Measurements from ENCODE around the gene SYT12. TPM values are rescaled to one million over a fixed set of nuclear protein-coding genes. Genes with fewer than 3 reads are reported as not detected.
A peak's percentile ranks its signal among the peaks of the same experiment; 100 is the strongest.

The SYT12 gene
- total RNA-seq, 1 experiment from 2014 or later: 0.06 TPM

- DNase-seq: peak; percentile 62 to 64
- H3K4me1 ChIP-seq: no peaks in the 10 kb centered on the region
- H3K27me3 ChIP-seq: no peaks in the 10 kb centered on the region
- no peaks in the 10 kb centered on the region for H3K36me3 ChIP-seq
- no peak overlapping the region for H3K4me3 ChIP-seq
- H3K27ac ChIP-seq: no peak overlapping the region
- H3K9me3 ChIP-seq (replicated peaks): no peaks in the 10 kb centered on the region
Observed at GRCh38 chr11:67071420-67072284, 48.7 kb downstream of the SYT12 start.

DNA sequence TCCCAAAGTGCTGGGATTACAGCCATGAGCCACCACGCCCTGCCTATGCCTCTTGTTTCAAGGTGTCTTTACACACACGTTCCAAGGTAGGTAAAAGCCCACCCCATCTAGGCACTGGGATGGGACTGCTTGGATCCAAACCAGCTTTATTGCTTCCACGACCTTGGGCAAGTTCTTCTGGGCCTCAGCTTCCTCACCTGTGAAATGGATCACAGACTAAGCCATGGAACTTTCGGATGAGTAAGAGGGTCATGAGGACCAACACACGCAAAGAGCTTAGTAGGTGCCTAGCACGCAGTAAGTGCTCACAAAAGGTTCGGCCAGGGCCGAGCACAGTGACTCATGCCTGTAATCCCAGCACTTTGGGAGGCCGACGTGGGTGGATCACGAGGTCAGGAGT is 49.4 kb downstream of the SYT12 start:
- no peak for DNase-seq
- H3K9me3 ChIP-seq (replicated peaks): no peaks in the 10 kb centered on the region
- no peak overlapping the region for H3K27ac ChIP-seq
- no peaks in the 10 kb centered on the region for H3K36me3 ChIP-seq
- no peaks in the 10 kb centered on the region for H3K27me3 ChIP-seq
- no peaks in the 10 kb centered on the region for H3K4me1 ChIP-seq
- H3K4me3 ChIP-seq: no peak overlapping the region

DNA sequence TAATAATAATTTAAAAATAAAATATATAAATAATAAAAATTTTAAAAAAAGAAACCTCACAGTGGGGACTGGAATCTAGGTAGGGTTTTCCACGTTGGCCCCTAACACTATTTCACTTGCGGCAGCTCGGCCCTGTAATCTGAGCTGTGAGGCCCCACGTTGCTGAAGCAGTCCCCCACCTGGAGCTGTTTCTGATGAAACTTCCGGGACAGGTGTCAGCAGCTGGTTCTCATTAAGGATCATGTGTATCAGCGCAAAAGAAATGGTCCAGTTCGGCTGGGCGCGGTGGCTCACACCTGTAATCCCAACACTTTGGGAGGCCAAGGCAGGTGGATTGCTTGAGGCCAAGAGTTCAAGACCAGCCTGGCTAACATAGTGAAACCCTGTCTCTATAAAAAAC is 51.0 kb downstream of the SYT12 start:
- H3K4me1 ChIP-seq: no peaks in the 10 kb centered on the region
- no peak overlapping the region for H3K27ac ChIP-seq
- no peak for DNase-seq
- no peak overlapping the region for H3K4me3 ChIP-seq
- no peaks in the 10 kb centered on the region for H3K36me3 ChIP-seq
- no peaks in the 10 kb centered on the region for H3K9me3 ChIP-seq (replicated peaks)
- no peaks in the 10 kb centered on the region for H3K27me3 ChIP-seq

- H3K27me3 ChIP-seq: no peaks in the 10 kb centered on the region
Observed at GRCh38 chr11:67076202-67076601, 53.3 kb downstream of the SYT12 start.

DNA sequence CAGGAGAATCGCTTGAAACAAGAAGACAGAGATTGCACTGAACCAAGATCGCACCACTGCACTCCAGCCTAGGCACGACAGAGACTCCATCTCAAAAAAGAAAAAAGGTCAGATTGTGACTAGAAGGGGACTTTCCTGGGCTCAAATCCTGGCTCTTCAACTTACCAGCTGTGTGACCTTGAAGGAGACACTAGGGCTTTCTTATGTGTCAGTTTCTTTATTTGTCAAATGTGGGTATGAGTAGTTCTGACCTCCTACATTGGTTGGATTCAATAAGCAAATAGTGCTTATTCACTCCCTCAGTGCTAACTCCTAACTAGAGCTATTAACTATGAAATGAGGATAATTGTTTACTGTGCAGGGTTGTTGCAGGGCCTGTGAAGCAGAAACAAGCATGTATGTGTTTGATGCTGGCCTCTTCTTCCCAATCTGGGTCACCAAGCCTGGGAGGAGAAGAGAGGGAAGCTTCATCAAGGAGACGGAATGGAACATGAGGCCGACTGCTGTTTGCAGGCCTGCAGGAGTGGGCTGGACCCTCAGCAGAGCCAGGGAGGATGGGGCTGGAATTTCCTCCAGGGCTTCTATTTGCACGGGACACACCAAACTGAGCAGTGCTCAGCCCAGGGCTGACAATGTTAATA is 56.3 kb downstream of the SYT12 start:
- Histone ChIP-seq H3K9me3 (replicated peaks) (no peaks in the 10 kb centered on the region), H3K27ac (no peak overlapping the region), H3K27me3 (no peaks in the 10 kb centered on the region), H3K36me3 (no peaks in the 10 kb centered on the region), H3K4me3 (no peak overlapping the region), H3K4me1 (0 out of 2 replicates have a peak, but pooled peaks cover 4% of the 10 kb centered on the region)
- DNase-seq: no peak

More at GRCh38 chr11:67076202-67076601, 53.3 kb downstream of the SYT12 start:
- Histone ChIP-seq H3K4me1 (no peaks in the 10 kb centered on the region), H3K4me3 (no peak overlapping the region), H3K36me3 (no peaks in the 10 kb centered on the region), H3K27ac (no peak overlapping the region), H3K9me3 (replicated peaks) (no peaks in the 10 kb centered on the region)
- no peak for DNase-seq

- H3K36me3 ChIP-seq: no peaks in the 10 kb centered on the region
- H3K4me1 ChIP-seq: 0 out of 2 replicates have a peak, but pooled peaks cover 4% of the 10 kb centered on the region
- peak overlapping the region; percentile 11 for H3K4me3 ChIP-seq
- no peak overlapping the region for H3K27ac ChIP-seq
- H3K9me3 ChIP-seq (replicated peaks): no peaks in the 10 kb centered on the region
- H3K27me3 ChIP-seq: no peaks in the 10 kb centered on the region
- DNase-seq: peak; percentile 71 to 73
Observed at GRCh38 chr11:67082071-67082791, 59.3 kb downstream of the SYT12 start.

DNA sequence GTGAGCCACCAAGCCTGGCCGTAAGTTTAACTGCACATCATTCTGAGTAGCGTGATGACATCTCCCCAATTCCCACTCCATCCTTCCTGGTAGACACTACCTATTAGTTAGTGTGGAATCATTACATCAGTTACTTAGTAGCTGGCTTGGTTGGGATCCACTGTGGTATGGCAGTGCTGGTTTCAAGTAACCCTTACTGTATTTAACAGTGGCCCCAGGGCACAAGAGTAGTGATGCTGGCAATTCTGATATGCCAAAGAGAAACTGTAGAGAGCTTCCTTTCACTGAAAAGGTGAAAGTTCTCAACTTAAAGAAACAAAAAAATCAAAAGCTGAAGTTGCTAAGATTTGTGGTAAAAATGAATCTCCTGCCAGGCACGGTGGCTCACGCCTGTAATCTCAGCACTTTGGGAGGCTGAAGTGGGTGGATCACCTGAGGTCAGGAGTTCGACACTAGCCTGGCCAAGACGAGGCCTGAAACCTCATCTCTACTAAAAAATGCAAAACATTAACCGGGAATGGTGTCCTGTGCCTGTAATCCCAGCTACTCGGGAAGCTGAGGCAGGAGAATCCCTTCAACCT is 60.9 kb downstream of the SYT12 start:
- H3K27ac ChIP-seq: no peak overlapping the region
- H3K36me3 ChIP-seq: no peaks in the 10 kb centered on the region
- H3K4me3 ChIP-seq: no peak overlapping the region
- H3K4me1 ChIP-seq: 0 out of 2 replicates have a peak, but pooled peaks cover 4% of the 10 kb centered on the region
- H3K27me3 ChIP-seq: no peaks in the 10 kb centered on the region
- no peaks in the 10 kb centered on the region for H3K9me3 ChIP-seq (replicated peaks)
- DNase-seq: no peak

GRCh38 chr11:67085617-67086016 is 62.7 kb downstream of the SYT12 start:
- Histone ChIP-seq H3K36me3 (no peaks in the 10 kb centered on the region), H3K4me1 (0 out of 2 replicates have a peak, but pooled peaks cover 4% of the 10 kb centered on the region), H3K4me3 (no peak overlapping the region), H3K9me3 (replicated peaks) (no peaks in the 10 kb centered on the region), H3K27me3 (no peaks in the 10 kb centered on the region), H3K27ac (no peak overlapping the region)
- no peak for DNase-seq

- H3K4me3 ChIP-seq: no peak overlapping the region
Observed at GRCh38 chr11:67090717-67091116, 67.8 kb downstream of the SYT12 start.

DNA sequence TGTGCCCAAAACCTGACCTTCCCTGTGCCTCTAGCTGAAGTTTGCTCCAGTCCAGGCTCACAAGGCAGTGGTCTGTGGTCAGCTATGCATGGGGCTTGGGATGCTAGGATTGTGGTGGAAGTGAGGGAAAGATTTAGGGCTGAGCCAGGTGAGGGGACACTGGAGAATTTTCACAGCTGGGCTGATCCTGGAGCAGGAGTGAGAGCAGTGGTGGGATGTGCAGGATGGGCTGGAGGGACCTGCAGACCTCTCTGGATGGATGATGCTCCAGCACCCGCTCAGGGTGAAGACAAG is 72.2 kb downstream of the SYT12 start:
- Histone ChIP-seq H3K36me3 (no peaks in the 10 kb centered on the region), H3K4me3 (no peak overlapping the region), H3K4me1 (no peaks in the 10 kb centered on the region), H3K27me3 (no peaks in the 10 kb centered on the region), H3K9me3 (replicated peaks) (no peaks in the 10 kb centered on the region), H3K27ac (no peak overlapping the region)
- DNase-seq: no peak

More at GRCh38 chr11:67090717-67091116, 67.8 kb downstream of the SYT12 start:
- H3K9me3 ChIP-seq (replicated peaks): no peaks in the 10 kb centered on the region
- H3K36me3 ChIP-seq: no peaks in the 10 kb centered on the region
- no peaks in the 10 kb centered on the region for H3K4me1 ChIP-seq
- H3K27me3 ChIP-seq: no peaks in the 10 kb centered on the region
- no peak for DNase-seq
- no peak overlapping the region for H3K27ac ChIP-seq

DNA sequence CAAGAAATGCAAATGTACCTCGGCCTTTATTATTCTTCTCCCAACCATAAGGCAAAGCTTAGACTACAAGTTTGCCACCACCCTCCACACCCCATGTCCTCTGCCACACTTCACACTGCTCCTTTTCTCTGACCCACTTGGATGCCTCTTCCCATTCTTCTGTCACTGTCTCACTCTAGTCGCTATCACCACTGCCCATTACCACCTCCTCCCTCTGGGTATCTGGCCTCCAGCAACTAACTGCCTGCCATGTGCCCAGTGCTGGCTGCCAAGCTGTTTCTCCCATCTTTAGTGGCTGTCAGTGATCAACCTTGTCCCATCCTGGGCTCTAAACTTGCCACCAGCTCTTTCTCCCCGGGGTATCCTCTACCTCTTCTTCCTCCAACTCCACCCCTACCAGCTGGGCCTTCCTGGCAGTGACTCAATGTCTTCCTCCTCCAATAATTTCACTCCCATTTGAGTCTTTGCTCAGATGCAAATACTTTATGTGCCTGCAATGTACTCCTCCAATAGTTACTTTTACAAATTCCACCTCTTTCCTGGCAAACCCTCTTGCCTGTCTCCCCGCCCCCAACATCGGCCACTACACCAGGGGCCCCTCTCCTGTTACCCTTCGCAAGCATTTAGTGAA is 76.0 kb downstream of the SYT12 start:
- Histone ChIP-seq H3K27ac (no peak overlapping the region), H3K27me3 (no peaks in the 10 kb centered on the region), H3K4me1 (no peaks in the 10 kb centered on the region), H3K36me3 (no peaks in the 10 kb centered on the region), H3K9me3 (replicated peaks) (no peaks in the 10 kb centered on the region), H3K4me3 (no peak overlapping the region)
- DNase-seq: no peak

- Histone ChIP-seq H3K4me3 (no peak overlapping the region), H3K27me3 (no peaks in the 10 kb centered on the region), H3K27ac (no peak overlapping the region), H3K4me1 (no peaks in the 10 kb centered on the region), H3K36me3 (no peaks in the 10 kb centered on the region), H3K9me3 (replicated peaks) (no peaks in the 10 kb centered on the region)
- DNase-seq: no peak
Observed at GRCh38 chr11:67099831-67100324, 76.9 kb downstream of the SYT12 start.
